ENCODE data around the gene LYVE1.

Gene LYVE1

GRCh38 chr11:10591741-10592140 is 23.3 kb upstream of the LYVE1 start:
- DNase-seq = no peak

GRCh38 chr11:10590218-10590915 is 21.9 kb upstream of the LYVE1 start:
- DNase-seq = no peak

GRCh38 chr11:10588904-10589303 is 20.4 kb upstream of the LYVE1 start:
- DNase-seq = peak; percentile 85

GRCh38 chr11:10587995-10588394 is 19.5 kb upstream of the LYVE1 start:
- DNase-seq = no peak

- no peak for DNase-seq
Measured at GRCh38 chr11:10587388-10587787, 18.9 kb upstream of the LYVE1 start.

- DNase-seq = peak; percentile 79
Measured at GRCh38 chr11:10584071-10584501, 15.6 kb upstream of the LYVE1 start.

- DNase-seq = peak; percentile 74
Measured at GRCh38 chr11:10581481-10582019, 13.1 kb upstream of the LYVE1 start.

- DNase-seq = no peak
Measured at GRCh38 chr11:10580623-10581022, 12.2 kb upstream of the LYVE1 start.

GRCh38 chr11:10579700-10580099 is 11.2 kb upstream of the LYVE1 start:
- DNase-seq = no peak

- DNase-seq = no peak
Measured at GRCh38 chr11:10576035-10576398, 7.6 kb upstream of the LYVE1 start.

- no peak for DNase-seq
Measured at GRCh38 chr11:10575346-10576034, 7.0 kb upstream of the LYVE1 start.

- no peak for DNase-seq
Measured at GRCh38 chr11:10573556-10573955, 5.1 kb upstream of the LYVE1 start.

- DNase-seq = no peak
Measured at GRCh38 chr11:10573028-10573427, 4.6 kb upstream of the LYVE1 start.

- no peak for DNase-seq
Measured at GRCh38 chr11:10572533-10572932, 4.1 kb upstream of the LYVE1 start.

GRCh38 chr11:10567446-10567845 is 1.0 kb downstream of the LYVE1 start:
- no peak for DNase-seq

GRCh38 chr11:10566257-10566957 is 2.1 kb downstream of the LYVE1 start:
- no peak for DNase-seq

- no peak for DNase-seq
Measured at GRCh38 chr11:10565493-10565892, 3.0 kb downstream of the LYVE1 start.

GRCh38 chr11:10564696-10565318 is 3.7 kb downstream of the LYVE1 start:
- peak; percentile 63 for DNase-seq

GRCh38 chr11:10564030-10564429 is 4.4 kb downstream of the LYVE1 start:
- no peak for DNase-seq

GRCh38 chr11:10561947-10562346 is 6.5 kb downstream of the LYVE1 start:
- DNase-seq = no peak

GRCh38 chr11:10561043-10561818 is 7.2 kb downstream of the LYVE1 start:
- no peak for DNase-seq

GRCh38 chr11:10558288-10558687 is 10.2 kb downstream of the LYVE1 start:
- no peak for DNase-seq
